Activated T-helper 2 cell treated with anti-CD3 and anti-CD28 coated beads, Interferon-gamma antibody, Interleukin-2, Interleukin-4, amounts not matched to agents 10 μg/mL and 5 μg/mL and 100 μg/mL, durations not matched to agents 14 hours and 24 hours and 36 hours (primary cell): ENCODE results near the gene SCYL3. TPM values are rescaled to one million over a fixed set of nuclear protein-coding genes. Genes with fewer than 3 reads are reported as not detected.
"Not testable (repeated sequence)": the region's sequence is repeated elsewhere in the genome, so short reads cannot be mapped to it uniquely, and the experiment has no call there.

ENCODE experiments used
- DNase-seq: peaks from one replicate; pipeline ENCODE4 v3.0.0; 2021; ENCODE audit warnings: low spot score
- H3K27ac Mint-ChIP-seq: one replicate; pipeline ENCODE4 v1.8.0; 2021; ENCODE audit warnings: mixed read lengths
- H3K27me3 Mint-ChIP-seq: one replicate; pipeline ENCODE4 v1.8.0; 2021; ENCODE audit warnings: low read depth, mixed read lengths
- H3K36me3 Mint-ChIP-seq: one replicate; pipeline ENCODE4 v1.8.0; 2021; ENCODE audit warnings: low read depth, mixed read lengths
- H3K4me1 Mint-ChIP-seq: one replicate; pipeline ENCODE4 v1.8.0; 2021; ENCODE audit warnings: low read depth, mixed read lengths
- H3K4me3 Mint-ChIP-seq: one replicate; pipeline ENCODE4 v1.8.0; 2021; ENCODE audit warnings: low read depth, mild to moderate bottlenecking, moderate library complexity, mixed read lengths
- H3K9me3 Mint-ChIP-seq: one replicate; pipeline ENCODE4 v1.8.0; 2021; ENCODE audit warnings: mixed read lengths
- intact Hi-C: fragments of 100-400 bp; cut with micrococcal nuclease; formaldehyde crosslinking; loops from one replicate; pipeline ENCODE4 v1.15.1; 2023
- total RNA-seq: library from RNA; stranded (reverse); gene quantifications from 2 replicates; pipeline ENCODE4 v1.2.3, GENCODE V29; 2022

The SCYL3 gene
- total RNA-seq, 1 donor from 2014 or later = 9.5 TPM

DNA sequence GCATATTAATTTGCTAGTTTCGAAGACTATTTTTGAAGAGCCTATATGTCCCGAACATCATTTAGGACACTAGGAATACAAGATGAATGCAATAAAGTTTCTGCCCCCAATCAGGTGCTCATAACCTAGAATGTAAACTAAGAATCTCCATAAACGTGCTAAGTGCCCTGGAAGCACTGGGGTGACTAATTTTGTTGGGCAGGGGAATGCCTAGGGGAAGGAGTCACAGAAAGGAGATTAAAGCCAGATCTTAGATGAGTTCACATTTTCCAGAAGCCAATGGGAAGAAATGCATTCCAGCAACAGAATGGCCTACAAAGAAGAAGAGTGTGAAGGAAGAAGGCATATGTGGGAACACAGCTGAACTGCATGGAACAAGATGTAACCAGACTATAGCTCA is 19.5 kb downstream of the SCYL3 start:
- no peak overlapping the region for H3K4me3 Mint-ChIP-seq
- H3K27me3 Mint-ChIP-seq = no peaks in the 10 kb centered on the region
- DNase-seq = no peak
- peaks cover 13% of the 10 kb centered on the region for H3K9me3 Mint-ChIP-seq
- H3K4me1 Mint-ChIP-seq = peaks cover 24% of the 10 kb centered on the region
- no peak overlapping the region for H3K27ac Mint-ChIP-seq
- H3K36me3 Mint-ChIP-seq = peaks cover 86% of the 10 kb centered on the region
- intact Hi-C loops = no loop called here

DNA sequence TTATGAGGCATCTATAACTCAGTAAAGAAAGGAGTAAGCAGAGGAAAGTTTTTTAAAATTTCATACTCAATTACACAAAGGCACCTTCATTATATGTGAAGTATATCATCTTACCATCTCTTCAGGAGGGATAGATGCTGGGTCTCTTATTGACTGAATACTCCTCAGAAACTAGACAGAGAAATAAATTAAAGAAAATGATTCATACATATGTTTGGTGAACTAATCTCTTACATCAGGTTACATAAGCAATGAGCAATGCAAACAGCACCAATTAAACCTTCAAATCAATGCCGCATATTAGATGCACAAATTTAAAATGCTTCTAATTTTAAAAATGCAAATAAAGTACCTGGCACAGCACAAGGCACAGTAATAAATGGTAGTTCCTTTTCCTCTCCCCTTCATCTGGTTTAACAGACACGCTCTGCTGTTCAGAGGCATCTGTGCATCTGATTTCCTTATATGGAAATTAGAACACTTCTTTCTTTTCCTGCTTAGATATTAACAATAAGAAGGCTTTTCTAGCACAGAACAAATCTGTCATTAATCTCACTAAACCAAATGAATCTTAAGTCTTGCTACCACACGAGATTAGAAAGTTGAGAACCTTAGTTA is 20.0 kb downstream of the SCYL3 start:
- intact Hi-C loops = no loop called here
- Mint-ChIP-seq H3K4me1 (peaks cover 21% of the 10 kb centered on the region), H3K4me3 (no peak overlapping the region), H3K27ac (no peak overlapping the region), H3K27me3 (no peaks in the 10 kb centered on the region), H3K9me3 (peaks cover 13% of the 10 kb centered on the region), H3K36me3 (peaks cover 86% of the 10 kb centered on the region)
- no peak for DNase-seq

DNA sequence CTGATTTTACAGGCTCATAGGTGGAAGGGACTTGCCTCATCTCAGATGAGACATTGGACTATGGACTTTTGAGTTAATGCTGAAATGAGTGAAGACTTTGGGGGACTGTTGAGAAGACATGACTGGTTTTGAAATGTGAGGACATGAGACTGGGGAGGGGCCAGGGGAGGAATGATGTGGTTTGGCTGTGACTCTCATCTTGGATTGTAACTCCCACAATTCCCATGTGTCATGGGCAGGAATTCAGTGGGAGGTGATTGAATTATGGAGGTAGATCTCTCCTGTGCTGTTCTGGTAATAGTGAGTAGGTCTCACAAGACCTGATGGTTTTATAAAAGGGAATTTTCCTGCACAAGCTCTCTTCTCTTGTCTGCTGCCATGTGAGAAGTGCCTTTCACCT is 20.8 kb downstream of the SCYL3 start:
- Mint-ChIP-seq H3K36me3 (peaks cover 85% of the 10 kb centered on the region), H3K27ac (no peak overlapping the region)

DNA sequence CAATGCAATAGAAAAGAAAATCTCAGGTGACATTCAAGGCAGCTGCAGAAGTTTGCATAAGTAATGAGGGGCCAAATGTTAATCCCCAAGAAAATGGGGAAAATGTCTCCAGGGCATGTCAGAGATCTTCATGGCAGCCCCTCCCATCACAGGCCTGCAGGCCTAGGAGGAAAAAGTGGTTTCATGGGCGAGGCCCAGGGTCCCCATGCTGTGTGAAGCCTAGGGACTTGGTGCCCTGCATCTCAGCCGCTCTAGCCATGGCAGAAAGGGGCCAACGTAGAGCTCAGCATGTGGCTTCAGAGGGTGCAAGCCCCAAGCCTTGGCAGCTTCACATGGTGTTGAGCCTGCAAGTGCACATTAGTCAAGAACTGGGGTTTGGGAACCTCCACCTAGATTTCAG is 21.7 kb downstream of the SCYL3 start:
- peaks cover 82% of the 10 kb centered on the region for H3K36me3 Mint-ChIP-seq
- H3K9me3 Mint-ChIP-seq = peaks cover 13% of the 10 kb centered on the region
- H3K4me3 Mint-ChIP-seq, DNase-seq, H3K27ac Mint-ChIP-seq, H3K27me3 Mint-ChIP-seq, intact Hi-C loops: not testable (repeated sequence)
- peaks cover 18% of the 10 kb centered on the region for H3K4me1 Mint-ChIP-seq

More for the DNA sequence above, 20.8 kb downstream of the SCYL3 start:
- H3K4me1 Mint-ChIP-seq = peaks cover 19% of the 10 kb centered on the region
- no peak for DNase-seq
- intact Hi-C loops = no loop called here
- no peak overlapping the region for H3K4me3 Mint-ChIP-seq
- H3K27me3 Mint-ChIP-seq = no peaks in the 10 kb centered on the region
- peaks cover 13% of the 10 kb centered on the region for H3K9me3 Mint-ChIP-seq

DNA sequence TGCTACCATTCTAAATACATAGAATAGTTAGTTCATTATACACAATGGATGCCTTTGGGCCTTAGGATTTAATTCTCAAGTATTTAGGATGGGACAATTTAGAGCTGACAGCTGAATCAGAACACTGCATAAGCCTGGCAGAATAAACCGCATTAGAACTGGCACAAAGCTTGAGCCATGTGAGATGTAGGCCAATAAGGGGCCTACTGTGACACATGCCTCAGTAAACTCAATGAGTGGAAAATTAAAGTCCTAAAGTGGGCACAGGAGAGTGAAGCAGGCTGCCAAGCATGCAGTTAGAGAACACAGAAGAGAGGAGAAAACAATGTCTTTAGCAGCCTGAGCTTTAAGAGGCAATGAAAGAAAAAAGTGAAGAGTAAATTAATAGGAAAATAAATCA is 24.3 kb downstream of the SCYL3 start:
- intact Hi-C loops = no loop called here
- H3K9me3 Mint-ChIP-seq = peaks cover 13% of the 10 kb centered on the region
- peaks cover 17% of the 10 kb centered on the region for H3K4me1 Mint-ChIP-seq
- no peak for DNase-seq
- H3K4me3 Mint-ChIP-seq = no peak overlapping the region
- no peak overlapping the region for H3K27ac Mint-ChIP-seq
- no peaks in the 10 kb centered on the region for H3K27me3 Mint-ChIP-seq
- peaks cover 84% of the 10 kb centered on the region for H3K36me3 Mint-ChIP-seq

DNA sequence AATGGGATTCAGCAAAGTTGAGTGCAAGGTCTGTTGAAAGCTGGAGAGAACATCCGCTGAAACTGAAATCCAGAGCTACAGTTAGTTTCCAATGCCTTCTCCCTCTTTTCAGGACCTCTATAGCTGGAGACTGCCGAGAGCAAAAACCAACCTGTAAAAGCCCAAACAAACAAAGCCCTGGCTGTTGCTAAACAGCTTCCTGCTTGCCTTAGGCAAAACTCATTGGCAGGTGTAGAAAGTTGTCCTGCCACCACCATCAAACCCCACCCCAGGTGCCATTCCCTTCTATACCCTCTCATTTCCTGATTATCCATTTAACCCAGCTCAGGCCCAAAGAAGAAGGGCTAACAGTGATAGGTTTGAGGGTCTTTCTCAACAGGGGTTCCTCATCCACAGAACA is 24.7 kb downstream of the SCYL3 start:
- intact Hi-C loops = no loop called here

DNA sequence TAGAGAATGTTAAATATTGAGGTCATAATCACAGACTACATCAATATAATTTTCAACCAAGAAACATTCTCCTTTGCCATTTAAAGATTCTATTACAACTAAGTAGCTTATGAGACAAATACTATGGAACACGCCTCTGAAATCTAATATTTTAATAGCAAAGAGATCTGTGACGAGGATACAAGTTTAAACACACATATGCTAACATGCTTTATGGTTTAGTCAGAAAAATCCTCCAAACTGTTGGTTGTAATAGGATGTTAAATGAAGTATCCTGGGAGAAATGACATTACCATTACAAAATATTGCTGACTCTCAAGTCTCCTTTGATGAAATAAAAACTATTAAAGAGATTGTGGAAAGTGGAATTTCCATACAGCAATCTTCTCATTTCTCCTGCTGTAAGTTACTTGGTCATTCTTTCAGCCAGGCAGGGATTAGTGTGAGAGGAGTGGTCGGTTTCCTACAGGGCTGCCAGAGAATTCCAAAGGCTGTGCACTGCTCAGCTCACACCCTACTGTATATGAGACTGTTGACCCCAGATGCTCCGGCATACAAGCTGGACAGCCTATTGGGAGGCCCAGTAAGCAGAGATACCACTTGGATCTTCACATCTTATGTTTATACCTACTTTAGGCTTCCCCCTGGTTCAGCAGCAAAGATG is 26.6 kb downstream of the SCYL3 start:
- H3K4me3 Mint-ChIP-seq = no peak overlapping the region
- H3K9me3 Mint-ChIP-seq = peaks cover 3% of the 10 kb centered on the region
- H3K36me3 Mint-ChIP-seq = peaks cover 79% of the 10 kb centered on the region
- no peaks in the 10 kb centered on the region for H3K27me3 Mint-ChIP-seq
- intact Hi-C loops = no loop called here
- H3K27ac Mint-ChIP-seq = no peak overlapping the region
- peaks cover 2% of the 10 kb centered on the region for H3K4me1 Mint-ChIP-seq
- DNase-seq = no peak

More for the DNA sequence above, 24.7 kb downstream of the SCYL3 start:
- H3K27ac Mint-ChIP-seq = no peak overlapping the region
- peaks cover 13% of the 10 kb centered on the region for H3K9me3 Mint-ChIP-seq
- DNase-seq = no peak
- peaks cover 84% of the 10 kb centered on the region for H3K36me3 Mint-ChIP-seq
- peaks cover 13% of the 10 kb centered on the region for H3K4me1 Mint-ChIP-seq
- H3K4me3 Mint-ChIP-seq = no peak overlapping the region
- H3K27me3 Mint-ChIP-seq = no peaks in the 10 kb centered on the region

DNA sequence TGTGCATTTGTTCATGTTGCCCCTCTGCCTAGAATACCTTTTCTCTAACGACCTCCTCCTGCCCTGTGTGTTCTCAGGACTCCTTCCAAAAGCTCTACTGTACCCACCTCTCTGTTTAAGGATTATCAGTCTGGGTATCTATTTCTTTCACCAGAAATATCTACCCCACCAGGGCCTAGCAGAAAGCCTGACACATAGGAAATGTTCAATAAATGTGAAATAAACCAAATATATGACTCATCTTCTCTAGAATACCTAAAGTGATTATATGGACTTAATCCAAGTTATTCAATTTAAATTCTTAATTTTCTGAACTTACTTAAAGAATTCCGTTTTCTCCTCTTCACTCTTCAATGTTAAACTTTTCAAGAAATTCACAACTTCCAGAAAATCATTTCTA is 27.1 kb downstream of the SCYL3 start:
- peaks cover 77% of the 10 kb centered on the region for H3K36me3 Mint-ChIP-seq
- no peak for DNase-seq
- no peaks in the 10 kb centered on the region for H3K27me3 Mint-ChIP-seq
- H3K4me3 Mint-ChIP-seq = no peak overlapping the region
- no peak overlapping the region for H3K27ac Mint-ChIP-seq
- H3K4me1 Mint-ChIP-seq = peaks cover 2% of the 10 kb centered on the region
- peaks cover 1% of the 10 kb centered on the region for H3K9me3 Mint-ChIP-seq
- intact Hi-C loops = no loop called here

DNA sequence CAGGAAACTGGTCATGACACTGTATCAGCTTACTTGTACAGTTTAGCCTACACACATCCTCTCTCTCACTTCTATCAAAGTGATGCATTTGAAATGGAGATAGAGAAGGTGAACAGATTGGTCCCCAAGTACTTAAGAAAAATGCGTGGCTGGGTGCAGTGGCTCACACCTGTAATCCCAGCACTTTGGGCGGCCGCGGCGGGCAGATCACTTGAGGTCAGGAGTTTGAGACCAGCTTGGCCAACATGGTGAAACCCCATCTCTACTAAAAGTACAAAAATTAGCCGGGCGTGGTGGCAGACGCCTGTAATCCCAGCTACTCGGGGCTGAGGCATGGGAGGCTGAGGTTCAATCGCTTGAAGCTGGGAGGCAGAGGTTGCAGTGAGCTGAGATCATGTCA is 29.2 kb downstream of the SCYL3 start:
- H3K27me3 Mint-ChIP-seq, H3K4me1 Mint-ChIP-seq, DNase-seq, H3K9me3 Mint-ChIP-seq, H3K27ac Mint-ChIP-seq, H3K4me3 Mint-ChIP-seq, intact Hi-C loops: not testable (repeated sequence)
- H3K36me3 Mint-ChIP-seq = peaks cover 73% of the 10 kb centered on the region

DNA sequence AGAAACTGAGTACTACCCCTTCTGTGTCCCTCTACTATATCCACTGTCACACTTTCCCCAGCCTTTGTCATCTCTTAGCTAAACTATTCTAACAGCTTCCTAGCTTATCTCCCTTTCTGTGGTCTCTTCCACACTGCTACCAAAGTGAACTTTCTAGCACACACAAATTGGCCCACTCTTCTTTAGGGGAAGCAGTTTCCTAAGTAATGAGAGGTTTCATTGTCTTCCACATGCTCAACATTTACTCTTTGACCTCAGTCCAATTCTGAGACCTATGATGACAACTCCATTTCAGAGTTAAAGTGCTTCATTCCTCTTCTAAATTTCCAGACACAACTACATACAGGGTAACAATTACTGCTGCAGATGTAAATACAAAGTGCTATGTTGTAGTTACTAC is 32.9 kb downstream of the SCYL3 start:
- intact Hi-C loops = no loop called here
- peaks cover 57% of the 10 kb centered on the region for H3K36me3 Mint-ChIP-seq
- no peaks in the 10 kb centered on the region for H3K9me3 Mint-ChIP-seq
- DNase-seq = no peak
- H3K27me3 Mint-ChIP-seq = no peaks in the 10 kb centered on the region
- H3K27ac Mint-ChIP-seq = peak overlapping the region; percentile 0
- peaks cover 11% of the 10 kb centered on the region for H3K4me1 Mint-ChIP-seq
- H3K4me3 Mint-ChIP-seq = no peak overlapping the region

DNA sequence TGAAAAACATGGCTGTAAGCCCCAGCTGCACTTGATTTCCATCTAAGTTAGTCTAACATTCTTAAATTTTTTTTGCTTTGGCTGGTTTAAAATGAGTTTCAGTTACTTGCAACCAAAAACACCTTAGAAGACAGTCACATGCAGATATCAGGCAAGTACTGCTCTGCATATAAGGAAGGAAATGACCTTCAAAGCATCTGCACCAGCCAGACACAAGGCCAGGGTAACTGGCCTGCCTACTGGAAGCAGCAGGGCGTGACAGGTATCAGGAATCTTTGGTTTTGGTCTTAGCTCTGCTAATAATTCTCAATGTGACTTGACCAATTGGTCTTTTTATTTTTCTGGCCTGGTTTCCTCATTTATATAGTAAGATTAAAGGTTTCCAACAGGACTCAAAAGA is 33.5 kb downstream of the SCYL3 start:
- peaks cover 11% of the 10 kb centered on the region for H3K4me1 Mint-ChIP-seq
- peaks cover 57% of the 10 kb centered on the region for H3K36me3 Mint-ChIP-seq
- H3K9me3 Mint-ChIP-seq = no peaks in the 10 kb centered on the region
- no peaks in the 10 kb centered on the region for H3K27me3 Mint-ChIP-seq
- H3K27ac Mint-ChIP-seq = no peak overlapping the region
- intact Hi-C loops = no loop called here
- no peak for DNase-seq
- H3K4me3 Mint-ChIP-seq = no peak overlapping the region

DNA sequence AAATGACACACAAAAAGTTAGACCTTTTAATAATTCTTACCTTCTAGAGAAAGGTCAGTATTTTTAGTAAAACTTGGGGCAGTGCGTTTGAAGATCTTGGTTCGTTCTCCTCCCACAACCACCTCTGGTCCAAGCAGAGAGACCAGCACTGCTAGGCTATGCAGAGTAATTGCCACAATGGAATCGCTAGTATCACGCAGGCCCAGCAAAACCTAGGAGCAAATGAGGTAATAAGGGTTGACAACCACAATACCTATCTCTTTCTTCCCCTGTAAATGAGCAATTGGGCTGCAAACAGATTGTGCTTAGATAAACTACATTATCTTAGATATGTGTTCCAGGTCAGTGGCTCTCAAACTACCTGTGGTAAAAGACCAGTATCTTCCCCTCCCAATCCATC is 34.7 kb downstream of the SCYL3 start:
- Mint-ChIP-seq H3K9me3 (no peaks in the 10 kb centered on the region), H3K27ac (no peak overlapping the region), H3K4me3 (no peak overlapping the region), H3K4me1 (peaks cover 11% of the 10 kb centered on the region), H3K36me3 (peaks cover 61% of the 10 kb centered on the region), H3K27me3 (no peaks in the 10 kb centered on the region)
- intact Hi-C loops = no loop called here
- DNase-seq = no peak

DNA sequence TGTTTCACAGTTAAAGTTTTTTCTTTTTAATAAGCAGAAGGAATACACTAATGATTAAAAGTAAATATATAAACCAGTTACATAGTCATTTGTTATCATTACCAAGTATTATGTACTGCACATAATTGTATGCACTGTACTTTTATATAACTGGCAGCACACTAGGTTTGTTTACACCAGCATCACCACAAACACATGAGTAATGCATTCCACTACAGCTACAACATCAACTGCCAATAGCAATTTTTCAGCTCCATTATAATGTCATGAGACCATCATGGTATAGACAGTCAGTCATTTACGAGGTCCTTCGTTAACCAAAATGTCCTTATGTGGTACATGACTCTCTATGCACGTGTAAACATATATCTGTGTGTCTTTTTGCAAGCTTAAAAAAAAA is 35.2 kb downstream of the SCYL3 start:
- Mint-ChIP-seq H3K4me1 (peaks cover 12% of the 10 kb centered on the region), H3K9me3 (no peaks in the 10 kb centered on the region), H3K36me3 (peaks cover 61% of the 10 kb centered on the region), H3K27ac (no peak overlapping the region), H3K27me3 (no peaks in the 10 kb centered on the region), H3K4me3 (no peak overlapping the region)
- intact Hi-C loops = no loop called here
- no peak for DNase-seq
